ENCODE results near the gene MAPK8IP3. TPM values are rescaled to one million over a fixed set of nuclear protein-coding genes. Genes with fewer than 3 reads are reported as not detected.
"Not testable (repeated sequence)": the region's sequence is repeated elsewhere in the genome, so short reads cannot be mapped to it uniquely, and the experiment has no call there.

The MAPK8IP3 gene
- total RNA-seq, 1 experiment from 2014 or later: 59.2 TPM

GRCh38 chr16:1700246-1700645 lies 5.7 kb upstream of the MAPK8IP3 start:
- no peak for DNase-seq
- Histone ChIP-seq H2AFZ (ENCODE audit: low read length) (no peak overlapping the region), H3K36me3 (ENCODE audit: insufficient read depth, low read length) (peaks cover 23% of the 10 kb centered on the region; the same call in 1 of the 2 replicates), H3K27me3 (ENCODE audit: low read length) (no peaks in the 10 kb centered on the region), H3K9me2 (replicated peaks; ENCODE audit: insufficient read depth, low read length) (no peaks in the 10 kb centered on the region), H3K9ac (ENCODE audit: low read length) (no peak overlapping the region), H3K4me2 (ENCODE audit: low read depth, low read length, poor library complexity, severe bottlenecking) (no peak overlapping the region), H3K9me3 (ENCODE audit: low read length) (no peaks in the 10 kb centered on the region), H4K20me1 (ENCODE audit: insufficient read depth, low read depth, low read length) (no peaks in the 10 kb centered on the region), H3K27ac (ENCODE audit: low read length) (no peak overlapping the region), H3K79me2 (ENCODE audit: low read length) (0 out of 2 replicates have a peak, but pooled peaks cover 4% of the 10 kb centered on the region), H3K4me3 (ENCODE audit: low read length) (no peak overlapping the region), H3K4me1 (ENCODE audit: low read length) (peaks cover 11% of the 10 kb centered on the region)

GRCh38 chr16:1701216-1701878 lies 4.6 kb upstream of the MAPK8IP3 start:
- H3K4me1 ChIP-seq (ENCODE audit: low read length): peaks cover 11% of the 10 kb centered on the region
- peaks cover 23% of the 10 kb centered on the region; the same call in 1 of the 2 replicates for H3K36me3 ChIP-seq (ENCODE audit: insufficient read depth, low read length)
- H3K27me3 ChIP-seq (ENCODE audit: low read length): no peaks in the 10 kb centered on the region
- no peaks in the 10 kb centered on the region for H3K9me3 ChIP-seq (ENCODE audit: low read length)
- peaks cover 7% of the 10 kb centered on the region for H3K79me2 ChIP-seq (ENCODE audit: low read length)
- H2AFZ ChIP-seq (ENCODE audit: low read length): no peak overlapping the region
- H3K4me2 ChIP-seq (ENCODE audit: low read depth, low read length, poor library complexity, severe bottlenecking): no peak overlapping the region
- H4K20me1 ChIP-seq (ENCODE audit: insufficient read depth, low read depth, low read length): no peaks in the 10 kb centered on the region
- no peak overlapping the region for H3K4me3 ChIP-seq (ENCODE audit: low read length)
- no peak overlapping the region for H3K9ac ChIP-seq (ENCODE audit: low read length)
- H3K9me2 ChIP-seq (replicated peaks; ENCODE audit: insufficient read depth, low read length): no peaks in the 10 kb centered on the region
- H3K27ac ChIP-seq (ENCODE audit: low read length): no peak overlapping the region
- no peak for DNase-seq

- not testable (repeated sequence) for H3K9me3 ChIP-seq (ENCODE audit: low read length); H3K27me3 ChIP-seq (ENCODE audit: low read length); H3K9me2 ChIP-seq (replicated peaks; ENCODE audit: insufficient read depth, low read length); DNase-seq
- peaks cover 18% of the 10 kb centered on the region for H4K20me1 ChIP-seq (ENCODE audit: insufficient read depth, low read depth, low read length)
- peaks cover 13% of the 10 kb centered on the region; the same call in 1 of the 2 replicates for H3K36me3 ChIP-seq (ENCODE audit: insufficient read depth, low read length)
- peaks cover 39% of the 10 kb centered on the region for H3K4me1 ChIP-seq (ENCODE audit: low read length)
- peak overlapping the region; percentile 85 for H3K4me3 ChIP-seq (ENCODE audit: low read length)
- H3K4me2 ChIP-seq (ENCODE audit: low read depth, low read length, poor library complexity, severe bottlenecking): peak overlapping the region; percentile 86
- H2AFZ ChIP-seq (ENCODE audit: low read length): peak overlapping the region; percentile 39; the same call in 1 of the 2 replicates
- peak overlapping the region; percentile 84 for H3K27ac ChIP-seq (ENCODE audit: low read length)
- peak overlapping the region; percentile 99 for H3K9ac ChIP-seq (ENCODE audit: low read length)
- peaks cover 42% of the 10 kb centered on the region for H3K79me2 ChIP-seq (ENCODE audit: low read length)
Measured at GRCh38 chr16:1705324-1705687, 689 bp upstream of the MAPK8IP3 start.

- H3K9me3 ChIP-seq (ENCODE audit: low read length): no peaks in the 10 kb centered on the region
- H3K36me3 ChIP-seq (ENCODE audit: insufficient read depth, low read length): peaks cover 6% of the 10 kb centered on the region; the same call in 1 of the 2 replicates
- peak overlapping the region; percentile 85 for H3K4me3 ChIP-seq (ENCODE audit: low read length)
- H2AFZ ChIP-seq (ENCODE audit: low read length): peak overlapping the region; percentile 76; the same call in 1 of the 2 replicates
- no peaks in the 10 kb centered on the region for H3K27me3 ChIP-seq (ENCODE audit: low read length)
- H3K27ac ChIP-seq (ENCODE audit: low read length): peak overlapping the region; percentile 62
- H3K9me2 ChIP-seq (replicated peaks; ENCODE audit: insufficient read depth, low read length): no peaks in the 10 kb centered on the region
- H3K79me2 ChIP-seq (ENCODE audit: low read length): peaks cover 53% of the 10 kb centered on the region
- DNase-seq: peak; percentile 67
- H4K20me1 ChIP-seq (ENCODE audit: insufficient read depth, low read depth, low read length): peaks cover 18% of the 10 kb centered on the region
- peak overlapping the region; percentile 99 for H3K9ac ChIP-seq (ENCODE audit: low read length)
- peak overlapping the region; percentile 100 for H3K4me2 ChIP-seq (ENCODE audit: low read depth, low read length, poor library complexity, severe bottlenecking)
- peaks cover 51% of the 10 kb centered on the region for H3K4me1 ChIP-seq (ENCODE audit: low read length)
Measured at GRCh38 chr16:1706386-1707192, 594 bp downstream of the MAPK8IP3 start.

GRCh38 chr16:1707193-1707790 lies 1.3 kb downstream of the MAPK8IP3 start:
- Histone ChIP-seq H3K27me3 (ENCODE audit: low read length) (no peaks in the 10 kb centered on the region), H3K9me2 (replicated peaks; ENCODE audit: insufficient read depth, low read length) (no peaks in the 10 kb centered on the region), H2AFZ (ENCODE audit: low read length) (no peak overlapping the region), H3K4me3 (ENCODE audit: low read length) (peak overlapping the region; percentile 85), H3K4me2 (ENCODE audit: low read depth, low read length, poor library complexity, severe bottlenecking) (peak overlapping the region; percentile 100), H3K9me3 (ENCODE audit: low read length) (no peaks in the 10 kb centered on the region), H3K79me2 (ENCODE audit: low read length) (peaks cover 57% of the 10 kb centered on the region), H3K36me3 (ENCODE audit: insufficient read depth, low read length) (peaks cover 4% of the 10 kb centered on the region; the same call in 1 of the 2 replicates), H3K4me1 (ENCODE audit: low read length) (peaks cover 57% of the 10 kb centered on the region), H3K27ac (ENCODE audit: low read length) (peak overlapping the region; percentile 43), H3K9ac (ENCODE audit: low read length) (peak overlapping the region; percentile 99), H4K20me1 (ENCODE audit: insufficient read depth, low read depth, low read length) (peaks cover 18% of the 10 kb centered on the region)
- DNase-seq: peak; percentile 57

- Histone ChIP-seq H3K9me3 (ENCODE audit: low read length) (no peaks in the 10 kb centered on the region), H3K4me3 (ENCODE audit: low read length) (peak overlapping the region; percentile 85; the same call in 1 of the 2 replicates), H3K4me1 (ENCODE audit: low read length) (peaks cover 67% of the 10 kb centered on the region), H2AFZ (ENCODE audit: low read length) (no peak overlapping the region), H3K9ac (ENCODE audit: low read length) (peak overlapping the region; percentile 99; the same call in 1 of the 2 replicates), H4K20me1 (ENCODE audit: insufficient read depth, low read depth, low read length) (peaks cover 18% of the 10 kb centered on the region), H3K27ac (ENCODE audit: low read length) (no peak overlapping the region), H3K4me2 (ENCODE audit: low read depth, low read length, poor library complexity, severe bottlenecking) (peak overlapping the region; percentile 100), H3K79me2 (ENCODE audit: low read length) (peaks cover 67% of the 10 kb centered on the region), H3K9me2 (replicated peaks; ENCODE audit: insufficient read depth, low read length) (no peaks in the 10 kb centered on the region), H3K36me3 (ENCODE audit: insufficient read depth, low read length) (no peaks in the 10 kb centered on the region), H3K27me3 (ENCODE audit: low read length) (no peaks in the 10 kb centered on the region)
- DNase-seq: no peak
Measured at GRCh38 chr16:1708083-1708767, 2.2 kb downstream of the MAPK8IP3 start.

- Histone ChIP-seq H3K4me3 (ENCODE audit: low read length) (no peak overlapping the region), H3K9ac (ENCODE audit: low read length) (no peak overlapping the region), H3K27me3 (ENCODE audit: low read length) (no peaks in the 10 kb centered on the region), H3K4me2 (ENCODE audit: low read depth, low read length, poor library complexity, severe bottlenecking) (no peak overlapping the region), H3K9me3 (ENCODE audit: low read length) (no peaks in the 10 kb centered on the region), H3K79me2 (ENCODE audit: low read length) (peaks cover 72% of the 10 kb centered on the region), H3K36me3 (ENCODE audit: insufficient read depth, low read length) (no peaks in the 10 kb centered on the region), H4K20me1 (ENCODE audit: insufficient read depth, low read depth, low read length) (peaks cover 18% of the 10 kb centered on the region), H3K9me2 (replicated peaks; ENCODE audit: insufficient read depth, low read length) (no peaks in the 10 kb centered on the region), H3K4me1 (ENCODE audit: low read length) (peaks cover 72% of the 10 kb centered on the region), H2AFZ (ENCODE audit: low read length) (no peak overlapping the region), H3K27ac (ENCODE audit: low read length) (no peak overlapping the region)
- DNase-seq: no peak
Measured at GRCh38 chr16:1708768-1709180, 2.8 kb downstream of the MAPK8IP3 start.

Measured in Karpas-422 (cell line).